Parathyroid adenoma (tissue), 2 donors: ENCODE results near the gene CHURC1.

ENCODE experiments used
- H2AFZ ChIP-seq: fragments of 300-600 bp; sonication (generic); one replicate; pipeline ENCODE4 v1.7.0; 2017; ENCODE audit warnings: antibody characterized with exemption, mild to moderate bottlenecking
- H3K27ac ChIP-seq: fragments of 300-600 bp; sonication (generic); one replicate; pipeline ENCODE4 v1.7.0; 2017
- H3K27me3 ChIP-seq: fragments of 300-600 bp; sonication (generic); one replicate; pipeline ENCODE4 v1.7.0; 2017; ENCODE audit warnings: low read length; ENCODE audit not compliant: control insufficient read depth, insufficient read depth
- H3K36me3 ChIP-seq: fragments of 300-600 bp; sonication (generic); one replicate; pipeline ENCODE4 v1.7.0; 2017; ENCODE audit warnings: low read length; ENCODE audit not compliant: control insufficient read depth, insufficient read depth
- H3K4me1 ChIP-seq: fragments of 300-600 bp; sonication (generic); one replicate; pipeline ENCODE4 v1.7.0; 2017; ENCODE audit warnings: control low read depth
- H3K4me2 ChIP-seq: fragments of 300-600 bp; sonication (generic); one replicate; pipeline ENCODE4 v1.7.0; 2017; ENCODE audit warnings: low read length
- H3K4me3 ChIP-seq: fragments of 300-600 bp; sonication (generic); one replicate; pipeline ENCODE4 v1.7.0; 2017; ENCODE audit warnings: low read depth, low read length
- H3K79me2 ChIP-seq: fragments of 300-600 bp; sonication (generic); one replicate; pipeline ENCODE4 v1.7.0; 2017; ENCODE audit warnings: control low read depth
- H3K9ac ChIP-seq: fragments of 300-600 bp; sonication (generic); one replicate; pipeline ENCODE4 v1.7.0; 2017; ENCODE audit warnings: mild to moderate bottlenecking
- H3K9me3 ChIP-seq: fragments of 300-600 bp; sonication (generic); one replicate; pipeline ENCODE4 v1.7.0; 2017; ENCODE audit warnings: low read length; ENCODE audit not compliant: control insufficient read depth
- CTCF ChIP-seq: fragments of 300-600 bp; sonication (generic); IDR thresholded peaks from one replicate; pipeline ENCODE4 v1.7.0; 2017; ENCODE audit warnings: antibody characterized with exemption, mild to moderate bottlenecking
- donor health status: primary hyperparathyroidism.

The CHURC1 gene

GRCh38 chr14:64930085-64930843 lies 16.0 kb downstream of the CHURC1 start:
- Histone ChIP-seq H3K27me3 (no peaks in the 10 kb centered on the region), H3K9me3 (no peaks in the 10 kb centered on the region), H3K79me2 (peaks cover 4% of the 10 kb centered on the region), H2AFZ (no peak overlapping the region), H3K4me1 (peaks cover 11% of the 10 kb centered on the region), H3K27ac (no peak overlapping the region), H3K4me2 (no peak overlapping the region), H3K9ac (no peak overlapping the region), H3K36me3 (no peaks in the 10 kb centered on the region), H3K4me3 (no peak overlapping the region)
- no peak for TF ChIP-seq CTCF

GRCh38 chr14:64931123-64931522 lies 16.9 kb downstream of the CHURC1 start:
- Histone ChIP-seq H3K4me2 (no peak overlapping the region), H3K4me1 (peaks cover 19% of the 10 kb centered on the region), H3K27ac (no peak overlapping the region), H3K27me3 (no peaks in the 10 kb centered on the region), H3K36me3 (no peaks in the 10 kb centered on the region), H3K9ac (no peak overlapping the region), H3K79me2 (peaks cover 3% of the 10 kb centered on the region), H3K4me3 (no peak overlapping the region), H3K9me3 (no peaks in the 10 kb centered on the region), H2AFZ (no peak overlapping the region)
- TF ChIP-seq CTCF, result no peak

GRCh38 chr14:64932231-64932630 lies 18.0 kb downstream of the CHURC1 start:
- Histone ChIP-seq H3K36me3 (no peaks in the 10 kb centered on the region), H3K4me1 (peaks cover 29% of the 10 kb centered on the region), H3K9ac (no peak overlapping the region), H3K27me3 (no peaks in the 10 kb centered on the region), H3K4me2 (no peak overlapping the region), H3K9me3 (no peaks in the 10 kb centered on the region), H3K27ac (no peak overlapping the region), H3K4me3 (no peak overlapping the region), H3K79me2 (peaks cover 3% of the 10 kb centered on the region), H2AFZ (no peak overlapping the region)
- TF ChIP-seq CTCF, result no peak

GRCh38 chr14:64934338-64934929 lies 20.2 kb downstream of the CHURC1 start:
- no peaks in the 10 kb centered on the region for H3K36me3 ChIP-seq
- H3K4me2 ChIP-seq, result no peak overlapping the region
- H3K79me2 ChIP-seq, result peaks cover 3% of the 10 kb centered on the region
- H3K27me3 ChIP-seq, result no peaks in the 10 kb centered on the region
- H2AFZ ChIP-seq, result no peak overlapping the region
- no peak overlapping the region for H3K9ac ChIP-seq
- no peak overlapping the region for H3K4me3 ChIP-seq
- no peak for TF ChIP-seq CTCF
- H3K4me1 ChIP-seq, result peaks cover 51% of the 10 kb centered on the region
- H3K9me3 ChIP-seq, result no peaks in the 10 kb centered on the region
- H3K27ac ChIP-seq, result peak overlapping the region; percentile 42

GRCh38 chr14:64935508-64935907 lies 21.3 kb downstream of the CHURC1 start:
- Histone ChIP-seq H3K27me3 (no peaks in the 10 kb centered on the region), H3K27ac (peak overlapping the region; percentile 77), H3K36me3 (no peaks in the 10 kb centered on the region), H2AFZ (no peak overlapping the region), H3K79me2 (peaks cover 3% of the 10 kb centered on the region), H3K4me2 (peak overlapping the region; percentile 2), H3K9ac (no peak overlapping the region), H3K4me3 (no peak overlapping the region), H3K4me1 (peaks cover 54% of the 10 kb centered on the region), H3K9me3 (no peaks in the 10 kb centered on the region)
- no peak for TF ChIP-seq CTCF
